ENCODE data around the gene ZNF503.

The ZNF503 gene, protein sequence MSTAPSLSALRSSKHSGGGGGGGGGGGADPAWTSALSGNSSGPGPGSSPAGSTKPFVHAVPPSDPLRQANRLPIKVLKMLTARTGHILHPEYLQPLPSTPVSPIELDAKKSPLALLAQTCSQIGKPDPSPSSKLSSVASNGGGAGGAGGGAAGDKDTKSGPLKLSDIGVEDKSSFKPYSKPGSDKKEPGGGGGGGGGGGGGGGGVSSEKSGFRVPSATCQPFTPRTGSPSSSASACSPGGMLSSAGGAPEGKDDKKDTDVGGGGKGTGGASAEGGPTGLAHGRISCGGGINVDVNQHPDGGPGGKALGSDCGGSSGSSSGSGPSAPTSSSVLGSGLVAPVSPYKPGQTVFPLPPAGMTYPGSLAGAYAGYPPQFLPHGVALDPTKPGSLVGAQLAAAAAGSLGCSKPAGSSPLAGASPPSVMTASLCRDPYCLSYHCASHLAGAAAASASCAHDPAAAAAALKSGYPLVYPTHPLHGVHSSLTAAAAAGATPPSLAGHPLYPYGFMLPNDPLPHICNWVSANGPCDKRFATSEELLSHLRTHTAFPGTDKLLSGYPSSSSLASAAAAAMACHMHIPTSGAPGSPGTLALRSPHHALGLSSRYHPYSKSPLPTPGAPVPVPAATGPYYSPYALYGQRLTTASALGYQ

DNA sequence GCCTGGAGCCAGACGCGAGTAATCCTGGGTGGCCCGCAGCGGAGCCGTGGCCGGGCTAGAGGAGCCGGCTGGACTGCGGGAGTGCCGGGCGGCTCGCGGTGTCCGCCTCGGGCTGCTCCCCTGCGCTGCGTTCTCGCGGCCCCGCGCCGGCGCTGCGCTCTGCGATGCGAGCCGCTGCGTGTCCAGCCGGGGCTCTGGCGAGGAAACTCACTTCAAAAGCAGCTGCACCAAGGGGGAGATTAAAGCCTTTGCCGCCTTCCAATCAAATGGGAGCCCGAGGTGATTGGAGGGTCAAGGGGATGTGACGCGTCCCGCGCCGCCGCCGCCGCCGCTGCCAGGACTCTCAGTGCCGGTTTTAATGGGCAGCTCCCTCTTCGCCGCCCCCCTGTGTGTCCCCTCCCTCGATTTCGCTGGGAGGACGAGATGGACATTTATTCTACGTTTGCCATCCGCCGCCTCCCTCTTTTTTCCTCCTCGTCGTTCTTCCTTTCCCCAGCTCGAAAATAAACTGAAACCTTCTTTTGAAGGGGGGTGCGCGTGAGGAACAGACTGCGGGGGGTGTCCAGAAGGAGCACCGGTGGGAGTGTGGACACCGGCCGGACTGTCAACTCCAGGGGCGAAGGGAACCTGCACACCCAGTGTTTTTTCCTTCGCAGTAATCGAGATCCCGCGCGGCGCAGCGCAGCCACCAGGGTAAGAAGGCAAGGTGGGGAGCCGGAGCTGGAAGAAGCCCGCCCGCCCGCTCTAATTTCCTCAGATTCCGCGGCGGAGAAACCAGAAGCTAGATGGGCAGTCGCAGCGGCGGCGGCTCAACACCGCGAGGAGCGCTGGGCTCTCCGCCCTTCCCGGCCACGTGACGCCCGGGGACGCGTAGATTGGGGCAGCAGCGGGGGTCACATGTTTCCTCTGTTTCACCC, at the start of gene ZNF503:
Gene ZNF503, minus strand, starts transcription at position 196 of the 917 bp plus-strand sequence. CDS start 345 bp downstream, outside the sequence.
- DNase-seq (ENCODE audit: low spot score) = peak; percentile 98

DNA sequence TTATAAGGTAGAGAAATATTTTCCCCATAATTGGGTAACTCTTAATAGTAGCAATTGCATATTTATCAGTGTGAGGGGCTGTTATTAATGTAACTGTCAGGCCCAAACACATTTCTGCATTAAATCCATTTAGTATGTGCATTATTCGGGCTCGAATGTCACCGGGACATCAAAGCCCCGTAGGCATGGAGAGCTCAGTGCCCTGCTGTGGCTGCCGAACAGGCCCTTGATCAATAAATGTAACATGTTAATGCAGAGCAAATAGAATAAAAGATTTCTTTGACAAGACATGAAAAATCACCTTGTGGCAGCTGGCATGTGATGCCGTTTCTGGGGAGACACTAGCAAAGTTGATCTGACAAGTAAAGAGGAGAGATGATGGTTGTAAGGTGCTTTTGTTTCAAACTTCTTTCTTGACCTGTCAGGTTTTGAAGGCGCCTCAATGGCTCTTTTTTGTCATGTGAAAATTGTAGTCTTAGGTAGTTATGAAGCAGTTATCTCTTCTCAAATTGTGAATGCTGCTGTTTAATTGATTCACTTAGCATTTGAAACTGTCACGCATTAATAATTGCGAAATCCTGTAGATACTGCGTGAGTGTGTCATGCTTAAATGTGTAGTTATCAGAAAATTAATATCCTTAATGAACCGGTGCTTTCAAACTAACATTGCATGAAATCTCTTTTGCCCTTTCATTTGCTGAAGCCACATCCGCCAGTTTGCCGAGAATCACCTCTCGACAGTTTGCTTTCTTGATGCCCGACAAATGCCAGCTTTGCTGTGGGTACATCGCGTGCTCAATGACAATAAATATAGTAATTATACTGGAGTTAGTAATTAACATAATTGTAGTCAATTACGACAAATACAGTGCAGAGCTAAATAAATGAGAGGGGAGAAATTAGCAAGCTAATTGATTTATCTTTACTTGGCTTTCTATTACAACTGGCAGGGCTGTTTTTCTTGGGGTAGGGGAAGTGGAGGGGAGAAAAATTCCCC, 49.4 kb upstream of the ZNF503 start:
- DNase-seq (ENCODE audit: low spot score) = peak; percentile 12

DNA sequence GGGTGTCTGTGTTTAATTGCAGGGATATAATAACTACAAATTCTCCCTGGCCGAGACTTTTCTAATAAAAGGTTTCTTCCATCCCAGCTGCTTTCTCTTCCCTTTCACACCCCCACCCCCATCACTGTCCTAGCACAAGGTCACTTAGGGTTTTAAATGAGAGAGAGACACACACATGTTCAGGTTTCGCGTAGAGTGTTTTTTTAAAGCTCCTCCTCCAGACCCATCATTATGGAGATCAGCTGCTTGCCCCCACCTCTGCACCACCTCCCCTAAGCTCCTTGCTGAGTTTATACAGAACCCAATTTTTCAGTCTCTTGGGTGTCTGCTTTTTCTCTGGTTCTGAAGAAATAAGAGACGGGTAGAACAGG, 48.5 kb upstream of the ZNF503 start:
- DNase-seq (ENCODE audit: low spot score) = peak; percentile 28

DNA sequence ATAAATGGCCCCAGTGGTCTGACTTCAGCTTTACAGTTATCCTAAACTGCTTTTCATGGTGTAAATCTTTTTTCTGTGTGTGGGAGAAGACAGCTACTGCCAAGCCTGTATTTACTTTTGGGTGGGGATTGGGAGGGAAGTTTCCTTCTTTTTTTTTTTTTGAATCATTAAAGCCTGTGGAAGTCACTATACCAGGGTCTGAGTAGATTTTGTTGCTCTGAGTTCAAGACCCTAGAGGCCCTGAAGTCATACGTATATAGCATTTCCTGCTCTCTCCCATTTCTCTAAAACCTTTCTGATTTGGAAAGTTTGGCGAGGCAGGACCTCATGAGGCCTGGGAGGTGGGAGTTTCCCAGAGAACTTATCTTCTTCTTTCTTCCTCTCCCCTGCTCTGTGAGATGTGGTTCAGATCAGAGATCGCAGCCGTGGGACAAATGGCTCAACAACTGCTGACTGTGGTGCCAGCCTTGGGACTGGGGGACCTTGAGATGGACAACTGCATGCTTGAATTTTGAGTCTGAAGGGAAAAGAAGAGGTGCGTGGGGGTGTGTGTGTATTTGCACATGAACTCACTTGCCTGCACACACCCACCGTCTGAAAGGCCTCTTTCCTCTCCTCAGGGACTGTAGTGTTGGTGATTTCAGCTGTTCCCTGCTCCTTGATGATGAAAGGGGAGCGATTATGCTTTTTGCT, 48.0 kb upstream of the ZNF503 start:
- DNase-seq (ENCODE audit: low spot score) = no peak

DNA sequence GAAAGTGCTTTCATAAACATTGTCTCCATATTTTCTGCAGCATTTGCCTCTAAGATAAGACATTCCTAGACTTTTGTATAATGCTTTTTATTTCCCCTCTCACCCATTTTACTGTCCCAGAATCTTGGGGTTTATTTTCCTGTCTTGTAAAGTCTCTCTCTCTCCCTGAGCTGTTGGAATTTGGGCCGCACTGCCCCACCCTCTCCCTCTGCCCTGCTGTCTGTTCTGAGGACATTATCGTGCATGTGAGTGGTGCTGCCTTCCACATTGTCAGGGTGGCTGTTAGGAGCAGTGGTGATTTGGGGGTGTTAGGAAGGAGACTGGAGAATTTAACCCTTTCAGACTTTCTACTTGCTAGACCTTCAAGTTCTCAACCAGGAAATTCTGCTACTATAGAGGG, 46.6 kb upstream of the ZNF503 start:
- no peak for DNase-seq (ENCODE audit: low spot score)

DNA sequence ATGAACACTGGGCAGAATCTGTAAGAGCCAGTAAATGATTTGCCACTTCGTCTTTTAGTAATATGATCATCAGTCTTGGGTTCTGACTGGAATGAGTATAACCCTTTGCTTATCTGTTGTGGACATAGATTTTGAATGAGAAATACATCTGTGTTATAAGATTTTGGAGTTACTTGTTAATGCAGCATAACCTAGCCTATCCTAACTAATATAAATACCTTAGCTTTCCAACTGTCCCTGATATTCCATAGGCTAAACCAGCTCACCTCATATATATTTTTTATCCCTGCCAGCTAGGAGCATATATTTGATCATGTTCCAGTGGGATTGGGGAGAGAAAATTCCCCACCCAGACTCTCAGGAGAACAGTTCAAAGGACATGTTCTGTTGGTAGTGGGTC, 44.9 kb upstream of the ZNF503 start:
- no peak for DNase-seq (ENCODE audit: low spot score)

DNA sequence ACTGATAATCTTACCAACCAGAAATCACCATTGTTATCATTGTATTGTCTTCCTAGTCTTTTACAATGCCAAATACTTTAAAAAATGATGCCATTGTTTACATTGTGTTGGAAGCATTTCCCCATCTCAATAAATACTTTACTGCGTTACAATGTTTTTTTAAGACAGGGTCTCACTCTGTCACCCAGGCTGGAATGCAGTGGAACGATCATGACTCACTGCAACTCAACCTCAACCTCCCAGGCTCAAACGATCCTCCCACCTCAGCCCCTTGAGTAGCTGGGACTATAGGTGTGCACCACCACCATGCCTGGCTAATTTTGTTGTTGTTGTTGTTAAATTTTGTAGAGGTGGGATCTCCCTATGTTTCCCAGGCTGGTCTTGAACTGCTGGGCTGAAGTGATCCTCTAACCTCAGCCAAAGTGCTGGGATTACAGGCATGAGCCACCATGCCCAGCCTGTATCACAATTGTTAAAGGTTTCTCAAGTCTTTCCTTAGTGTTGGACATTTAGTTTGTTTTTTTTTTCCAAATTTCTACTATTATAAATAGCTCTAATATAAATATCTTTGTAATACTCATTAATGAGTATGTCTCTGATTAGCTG, 43.3 kb upstream of the ZNF503 start:
- DNase-seq (ENCODE audit: low spot score) = no peak

DNA sequence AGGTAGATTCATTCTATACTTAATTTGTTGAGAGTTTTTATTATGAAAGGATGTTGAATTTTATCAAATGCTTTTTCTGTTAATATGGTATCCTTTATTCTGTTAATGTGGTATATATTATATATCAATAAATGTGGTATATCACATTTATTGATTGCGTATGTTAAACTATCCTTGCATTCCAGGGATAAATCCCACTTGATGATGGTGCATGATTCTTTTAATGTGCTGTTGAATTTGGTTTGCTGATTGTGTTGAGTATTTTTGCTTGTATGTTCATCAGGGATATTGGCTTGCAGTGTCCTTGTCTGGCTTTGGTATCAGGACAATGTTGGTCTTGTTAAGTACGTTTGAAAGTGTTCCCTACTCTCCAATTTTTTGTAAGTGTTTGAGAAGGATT, 41.8 kb upstream of the ZNF503 start:
- no peak for DNase-seq (ENCODE audit: low spot score)

DNA sequence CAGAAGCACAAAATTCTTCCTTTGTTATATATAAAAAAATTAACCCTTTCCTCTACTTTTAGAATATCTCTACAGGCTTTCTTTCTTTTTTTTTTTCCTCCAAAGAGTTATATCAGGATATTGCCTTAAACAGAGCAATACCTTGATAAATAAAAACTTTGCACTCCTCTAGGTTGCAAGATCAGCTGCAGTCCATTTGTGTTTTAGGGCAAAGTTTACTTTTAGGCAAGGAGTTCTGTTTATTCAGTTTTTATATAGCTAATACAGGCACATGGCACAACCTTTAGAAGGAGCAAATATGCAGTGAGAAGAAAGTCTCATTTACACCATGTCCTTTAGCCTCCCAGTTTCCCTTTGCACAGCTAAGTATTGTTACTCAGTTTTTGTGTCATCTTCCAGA, 40.1 kb upstream of the ZNF503 start:
- no peak for DNase-seq (ENCODE audit: low spot score)

DNA sequence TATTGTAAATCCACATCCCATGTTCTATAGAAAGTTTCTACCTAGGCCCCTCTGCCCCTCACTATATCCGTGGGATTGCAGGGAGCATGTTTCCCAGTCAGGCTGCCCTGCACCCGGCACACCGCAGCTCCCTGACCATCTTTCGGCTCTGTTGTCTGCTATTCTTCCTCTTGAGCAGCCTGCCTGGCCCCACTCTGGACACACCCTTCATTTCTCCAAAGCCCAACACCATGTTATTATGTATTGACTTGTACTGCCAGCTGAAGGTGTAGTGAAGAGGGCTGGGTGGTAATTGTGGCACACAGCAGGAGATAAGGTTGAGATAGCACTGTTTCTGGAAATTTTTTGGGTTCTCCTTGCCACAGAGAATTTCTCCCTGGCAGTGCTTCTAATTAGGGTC, 39.6 kb upstream of the ZNF503 start:
- no peak for DNase-seq (ENCODE audit: low spot score)

DNA sequence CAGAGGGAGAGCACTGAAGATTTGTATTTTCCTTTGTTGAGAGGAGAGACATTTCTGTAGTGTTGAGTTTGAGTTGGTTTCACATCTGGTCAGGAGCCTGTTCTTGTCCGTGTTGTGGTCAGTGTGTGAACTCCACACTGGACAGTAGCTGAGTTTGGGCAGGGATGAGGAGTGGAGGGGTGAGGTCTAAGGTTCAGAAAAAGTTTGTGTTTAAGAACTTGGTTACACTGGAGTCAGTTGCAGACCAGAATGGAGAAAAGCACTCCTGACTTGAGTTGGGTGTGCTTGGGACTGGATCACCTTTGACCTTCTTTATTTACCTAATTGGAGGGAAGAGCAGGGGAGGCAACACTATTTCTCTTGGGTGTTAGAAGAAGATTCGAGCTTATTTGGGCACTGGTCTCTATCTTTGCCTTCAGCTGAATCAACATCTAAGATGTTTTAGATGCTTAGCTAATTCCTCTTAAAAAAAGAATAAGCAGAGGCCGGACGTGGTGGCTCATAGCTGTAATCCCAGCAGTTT, 38.8 kb upstream of the ZNF503 start:
- no peak for DNase-seq (ENCODE audit: low spot score)

DNA sequence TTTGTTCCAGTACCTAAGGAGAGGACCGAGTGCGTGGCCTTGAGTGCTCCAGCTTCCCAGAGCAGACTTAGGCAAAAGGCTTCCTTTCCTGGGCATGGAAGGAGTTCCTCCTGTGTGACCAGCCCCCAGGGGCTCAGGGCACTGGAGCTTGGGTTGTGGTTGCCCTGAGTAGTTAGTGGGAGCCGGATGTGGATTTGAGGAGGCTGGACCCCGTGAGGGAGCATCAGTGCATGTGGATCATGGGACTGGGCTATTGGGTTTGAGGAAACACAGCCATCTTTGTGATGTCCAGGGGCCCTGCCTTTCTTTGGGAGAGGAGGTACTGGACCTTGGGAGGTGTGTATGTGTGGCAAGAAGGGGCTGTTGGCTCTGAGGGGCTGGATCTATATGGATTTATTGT, 38.2 kb upstream of the ZNF503 start:
- DNase-seq (ENCODE audit: low spot score) = no peak

DNA sequence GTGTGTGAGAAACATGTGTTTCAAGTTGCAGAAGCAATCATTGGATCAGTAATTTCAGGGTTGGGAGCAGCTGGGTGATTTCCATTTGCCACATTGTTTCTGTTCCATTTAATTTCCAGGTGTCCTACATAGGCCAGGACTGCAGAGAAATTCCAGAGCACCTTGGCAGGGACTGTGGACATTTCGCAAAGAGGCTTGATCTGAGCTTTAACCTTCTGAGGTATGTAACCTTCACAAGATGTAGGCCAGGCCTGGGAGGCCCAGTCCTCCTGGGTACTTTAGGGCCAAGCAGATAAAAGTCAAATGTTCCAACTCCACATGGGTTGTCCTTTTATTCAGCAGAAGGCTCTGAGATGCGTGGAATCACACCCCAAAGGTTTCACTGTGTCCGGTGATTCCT, 36.7 kb upstream of the ZNF503 start:
- DNase-seq (ENCODE audit: low spot score) = no peak

DNA sequence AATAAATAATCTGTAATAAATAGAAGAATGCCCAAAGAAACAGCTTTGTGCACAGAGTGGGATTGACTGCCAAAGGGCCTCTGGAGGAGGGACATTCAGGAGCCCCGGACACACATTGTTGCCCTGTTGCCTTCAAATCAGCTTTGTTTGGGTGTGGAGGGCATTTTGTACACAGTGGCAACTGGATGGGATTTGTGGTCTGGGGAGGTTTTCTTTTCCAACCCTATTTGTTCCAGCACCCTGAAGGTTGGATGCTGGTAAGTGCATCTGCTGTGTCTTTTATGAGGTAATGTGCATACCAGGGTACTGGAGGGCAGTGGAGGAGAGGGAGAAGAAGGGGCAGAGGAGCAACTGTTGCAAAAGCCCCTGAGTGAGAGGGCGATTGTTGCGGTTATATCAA, 36.1 kb upstream of the ZNF503 start:
- no peak for DNase-seq (ENCODE audit: low spot score)

DNA sequence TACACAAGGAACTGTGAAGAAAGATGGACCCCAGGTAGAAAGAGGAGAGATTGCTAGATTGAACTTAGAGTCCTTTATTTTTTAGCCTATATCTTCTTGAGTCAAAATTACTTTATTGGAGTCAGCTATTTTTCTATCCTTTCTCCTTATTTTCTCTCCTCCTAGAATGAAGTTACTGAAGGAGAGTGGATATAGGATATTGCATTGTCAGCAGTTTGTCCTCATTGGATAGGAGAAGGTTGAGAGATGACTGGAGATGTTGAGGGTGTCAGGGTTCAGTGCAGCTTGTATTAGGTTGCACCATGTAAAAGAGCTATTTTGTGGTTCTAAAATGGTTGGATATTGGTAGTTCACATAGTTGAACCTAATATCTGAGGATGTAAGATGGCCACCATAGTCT, 35.3 kb upstream of the ZNF503 start:
- no peak for DNase-seq (ENCODE audit: low spot score)

DNA sequence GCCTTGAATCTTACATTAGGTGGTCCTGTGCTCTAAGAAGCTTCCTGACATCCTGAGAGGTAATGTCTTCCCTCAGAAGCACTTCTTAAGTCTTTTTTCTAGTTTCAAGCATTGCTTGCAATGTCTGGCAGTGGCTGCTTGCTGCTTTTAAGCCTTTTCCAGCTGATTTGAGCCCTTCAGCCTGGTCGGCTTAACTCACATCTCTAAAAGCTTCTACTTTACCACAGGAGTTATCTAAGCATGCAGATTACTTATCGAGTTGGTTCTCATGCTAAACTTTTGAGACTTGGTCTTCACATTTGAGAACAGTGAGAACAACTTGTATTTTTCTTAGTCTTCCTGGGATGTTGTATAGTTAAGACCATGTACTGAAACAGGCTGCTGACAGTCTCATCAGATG, 33.7 kb upstream of the ZNF503 start:
- DNase-seq (ENCODE audit: low spot score) = no peak

DNA sequence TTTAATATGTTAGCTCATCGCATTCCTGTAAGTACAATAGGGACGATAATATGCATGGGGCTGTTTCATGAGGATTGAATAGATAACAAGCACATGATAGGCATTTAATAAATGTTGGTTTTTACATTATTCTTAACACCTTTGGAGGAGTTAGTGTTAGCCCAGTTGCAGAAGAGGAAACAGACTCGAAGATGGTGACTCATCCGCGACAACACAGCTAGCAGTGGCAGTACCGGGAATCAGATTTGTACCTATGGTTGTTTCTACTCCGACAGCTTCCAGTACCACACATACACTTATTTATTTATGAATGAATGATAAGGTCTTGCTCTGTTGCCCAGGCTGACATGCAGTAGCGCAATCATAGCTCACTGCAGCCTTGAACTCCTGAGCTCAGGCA, 32.7 kb upstream of the ZNF503 start:
- DNase-seq (ENCODE audit: low spot score) = no peak

DNA sequence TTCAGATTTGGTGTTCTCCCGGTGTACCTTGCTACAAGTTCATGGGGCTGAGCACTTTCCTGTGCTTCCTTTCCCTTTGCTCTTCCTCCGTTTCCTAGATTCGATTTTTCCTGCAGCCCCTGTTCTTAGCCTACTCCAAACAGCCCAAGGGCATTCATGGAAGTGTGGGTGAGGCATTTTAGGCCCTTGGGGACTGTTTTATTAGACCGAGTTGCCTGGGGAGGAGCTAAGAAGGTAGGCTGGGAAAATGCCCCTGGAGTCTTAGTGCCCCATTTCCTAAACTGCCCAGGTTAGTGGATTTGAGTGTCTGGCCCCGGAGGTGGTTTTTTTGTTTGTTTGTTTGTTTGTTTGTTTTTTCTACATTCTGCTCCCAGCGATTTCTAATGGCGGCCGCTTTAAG, 31.7 kb upstream of the ZNF503 start:
- no peak for DNase-seq (ENCODE audit: low spot score)

DNA sequence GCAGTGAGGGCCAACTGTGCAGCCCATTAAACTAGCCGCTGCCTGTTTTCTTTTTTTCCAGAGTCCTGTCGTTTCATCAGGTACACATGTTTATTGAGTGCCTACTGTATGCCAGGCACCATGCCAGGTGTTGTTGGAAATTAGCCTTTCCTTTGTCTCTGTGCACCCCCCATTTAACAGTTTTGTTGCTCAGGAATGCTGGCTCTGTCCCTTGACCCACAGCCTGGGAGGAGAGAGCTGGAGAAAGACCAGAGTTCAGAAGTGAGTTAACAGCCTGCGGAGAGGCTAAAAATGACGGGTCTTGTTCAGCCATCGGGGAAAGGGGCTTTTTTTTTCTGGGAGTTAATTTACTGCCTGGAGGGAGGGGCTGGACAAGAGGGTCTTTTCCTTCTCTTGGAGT, 31.2 kb upstream of the ZNF503 start:
- DNase-seq (ENCODE audit: low spot score) = no peak

DNA sequence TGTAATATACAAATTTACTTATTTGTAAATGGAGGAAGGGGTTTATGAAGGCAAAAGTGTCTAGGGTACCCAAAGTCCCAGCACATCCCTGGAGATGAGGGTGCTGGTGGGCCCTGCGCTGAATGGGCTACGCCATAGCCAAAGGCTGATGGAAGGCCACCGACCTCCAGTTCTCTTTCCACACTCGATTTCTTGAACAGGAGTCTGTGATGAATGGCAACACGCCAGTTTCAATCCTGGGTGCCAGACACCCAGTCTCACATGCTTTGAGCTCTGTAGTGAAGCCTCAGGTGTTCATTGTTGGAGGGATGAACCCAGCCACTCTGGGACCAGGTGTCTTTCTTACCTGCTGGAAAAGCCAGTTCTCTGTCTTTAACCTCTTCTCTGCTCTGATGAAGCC, 30.6 kb upstream of the ZNF503 start:
- DNase-seq (ENCODE audit: low spot score) = no peak
